ENCODE data around the gene KIAA1958. TPM values are rescaled to one million over a fixed set of nuclear protein-coding genes. Genes with fewer than 3 reads are reported as not detected.

KIAA1958 gene
- total RNA-seq, 1 donor, result 2.5 TPM

- TF ChIP-seq CTCF (IDR thresholded peaks at IDR 0.05; ENCODE audit: extremely low read depth, low read depth, low read length), result no peak
- Histone ChIP-seq H3K36me3 (ENCODE audit: insufficient read depth, low read length) (no peaks in the 10 kb centered on the region), H3K4me1 (ENCODE audit: insufficient read depth, low read length) (peaks cover 8% of the 10 kb centered on the region), H3K27ac (ENCODE audit: low read depth, low read length) (no peak overlapping the region), H2AFZ (ENCODE audit: low read length) (no peak overlapping the region), H3K4me3 (ENCODE audit: insufficient read depth, low read length) (no peak overlapping the region), H4K20me1 (ENCODE audit: insufficient read depth, low read length) (no peaks in the 10 kb centered on the region), H3K79me2 (ENCODE audit: insufficient read depth, low read length) (no peaks in the 10 kb centered on the region), H3K27me3 (ENCODE audit: insufficient read depth, low read length) (no peaks in the 10 kb centered on the region), H3K9me3 (ENCODE audit: low read depth, low read length) (no peaks in the 10 kb centered on the region), H3K4me2 (ENCODE audit: insufficient read depth, low read length) (no peak overlapping the region)
- DNase-seq (ENCODE audit: insufficient read length, low spot score, missing footprints), result no peak
These were observed 119.5 kb downstream of the KIAA1958 start for GRCh38 chr9:112605963-112606699.

GRCh38 chr9:112608851-112609250, 122.2 kb downstream of the KIAA1958 start:
- no peaks in the 10 kb centered on the region for H3K4me1 ChIP-seq (ENCODE audit: insufficient read depth, low read length)
- H3K36me3 ChIP-seq (ENCODE audit: insufficient read depth, low read length), result no peaks in the 10 kb centered on the region
- no peaks in the 10 kb centered on the region for H3K9me3 ChIP-seq (ENCODE audit: low read depth, low read length)
- DNase-seq (ENCODE audit: insufficient read length, low spot score, missing footprints), result no peak
- no peak for TF ChIP-seq CTCF (IDR thresholded peaks at IDR 0.05; ENCODE audit: extremely low read depth, low read depth, low read length)
- no peak overlapping the region for H3K27ac ChIP-seq (ENCODE audit: low read depth, low read length)
- no peak overlapping the region for H3K4me3 ChIP-seq (ENCODE audit: insufficient read depth, low read length)
- H2AFZ ChIP-seq (ENCODE audit: low read length), result no peak overlapping the region
- H3K27me3 ChIP-seq (ENCODE audit: insufficient read depth, low read length), result no peaks in the 10 kb centered on the region
- H3K4me2 ChIP-seq (ENCODE audit: insufficient read depth, low read length), result no peak overlapping the region
- no peaks in the 10 kb centered on the region for H4K20me1 ChIP-seq (ENCODE audit: insufficient read depth, low read length)
- H3K79me2 ChIP-seq (ENCODE audit: insufficient read depth, low read length), result no peaks in the 10 kb centered on the region

GRCh38 chr9:112615584-112616266, 129.1 kb downstream of the KIAA1958 start:
- Histone ChIP-seq H3K27ac (ENCODE audit: low read depth, low read length) (no peak overlapping the region), H3K79me2 (ENCODE audit: insufficient read depth, low read length) (no peaks in the 10 kb centered on the region), H2AFZ (ENCODE audit: low read length) (no peak overlapping the region), H3K4me3 (ENCODE audit: insufficient read depth, low read length) (no peak overlapping the region), H3K4me2 (ENCODE audit: insufficient read depth, low read length) (no peak overlapping the region), H3K36me3 (ENCODE audit: insufficient read depth, low read length) (no peaks in the 10 kb centered on the region), H4K20me1 (ENCODE audit: insufficient read depth, low read length) (no peaks in the 10 kb centered on the region), H3K9me3 (ENCODE audit: low read depth, low read length) (no peaks in the 10 kb centered on the region), H3K27me3 (ENCODE audit: insufficient read depth, low read length) (no peaks in the 10 kb centered on the region), H3K4me1 (ENCODE audit: insufficient read depth, low read length) (no peaks in the 10 kb centered on the region)
- DNase-seq (ENCODE audit: insufficient read length, low spot score, missing footprints), result no peak
- TF ChIP-seq CTCF (IDR thresholded peaks at IDR 0.05; ENCODE audit: extremely low read depth, low read depth, low read length), result no peak

GRCh38 chr9:112617371-112617770, 130.7 kb downstream of the KIAA1958 start:
- no peak for DNase-seq (ENCODE audit: insufficient read length, low spot score, missing footprints)
- no peak overlapping the region for H2AFZ ChIP-seq (ENCODE audit: low read length)
- H3K27me3 ChIP-seq (ENCODE audit: insufficient read depth, low read length), result no peaks in the 10 kb centered on the region
- no peaks in the 10 kb centered on the region for H3K36me3 ChIP-seq (ENCODE audit: insufficient read depth, low read length)
- H4K20me1 ChIP-seq (ENCODE audit: insufficient read depth, low read length), result no peaks in the 10 kb centered on the region
- no peak overlapping the region for H3K4me3 ChIP-seq (ENCODE audit: insufficient read depth, low read length)
- H3K27ac ChIP-seq (ENCODE audit: low read depth, low read length), result no peak overlapping the region
- H3K79me2 ChIP-seq (ENCODE audit: insufficient read depth, low read length), result no peaks in the 10 kb centered on the region
- H3K4me1 ChIP-seq (ENCODE audit: insufficient read depth, low read length), result no peaks in the 10 kb centered on the region
- H3K9me3 ChIP-seq (ENCODE audit: low read depth, low read length), result no peaks in the 10 kb centered on the region
- H3K4me2 ChIP-seq (ENCODE audit: insufficient read depth, low read length), result no peak overlapping the region
- TF ChIP-seq CTCF (IDR thresholded peaks at IDR 0.05; ENCODE audit: extremely low read depth, low read depth, low read length), result no peak

All from osteoblast (primary cell).